HG02678 (cell line): Measurements from ENCODE around the gene ANKRD40.

Experiments used
- ATAC-seq: cut with Tn5 transposase; IDR thresholded peaks from one replicate; pipeline ENCODE4 v1.9.1; 2021; ENCODE audit warnings: mild to moderate bottlenecking, moderate library complexity; ENCODE audit not compliant: unreplicated experiment

The ANKRD40 gene

GRCh38 chr17:50672831-50673551, 34.7 kb downstream of the ANKRD40 start:
- ATAC-seq = no peak

DNA sequence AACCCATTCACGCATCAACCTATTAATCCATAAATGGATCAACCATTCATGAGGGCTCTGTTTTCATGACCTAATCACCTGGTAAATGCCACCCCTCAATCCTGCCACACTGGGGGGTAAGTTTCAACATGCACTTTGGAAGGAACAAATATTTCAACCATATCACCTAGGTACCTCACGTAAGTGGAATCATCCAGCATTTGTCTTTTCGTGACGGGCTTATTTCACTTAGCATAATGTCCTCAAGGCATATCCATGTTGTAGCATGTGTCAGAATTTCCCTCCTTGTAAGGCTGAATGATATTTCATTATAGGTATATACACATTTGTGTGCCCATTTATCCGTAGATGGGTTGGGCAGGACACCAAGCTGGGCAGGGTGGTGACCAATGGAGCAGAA, 35.6 kb downstream of the ANKRD40 start:
- no peak for ATAC-seq

- no peak for ATAC-seq
Measured at GRCh38 chr17:50668838-50669581, 38.7 kb downstream of the ANKRD40 start.

GRCh38 chr17:50668025-50668837, 39.5 kb downstream of the ANKRD40 start:
- ATAC-seq = no peak

DNA sequence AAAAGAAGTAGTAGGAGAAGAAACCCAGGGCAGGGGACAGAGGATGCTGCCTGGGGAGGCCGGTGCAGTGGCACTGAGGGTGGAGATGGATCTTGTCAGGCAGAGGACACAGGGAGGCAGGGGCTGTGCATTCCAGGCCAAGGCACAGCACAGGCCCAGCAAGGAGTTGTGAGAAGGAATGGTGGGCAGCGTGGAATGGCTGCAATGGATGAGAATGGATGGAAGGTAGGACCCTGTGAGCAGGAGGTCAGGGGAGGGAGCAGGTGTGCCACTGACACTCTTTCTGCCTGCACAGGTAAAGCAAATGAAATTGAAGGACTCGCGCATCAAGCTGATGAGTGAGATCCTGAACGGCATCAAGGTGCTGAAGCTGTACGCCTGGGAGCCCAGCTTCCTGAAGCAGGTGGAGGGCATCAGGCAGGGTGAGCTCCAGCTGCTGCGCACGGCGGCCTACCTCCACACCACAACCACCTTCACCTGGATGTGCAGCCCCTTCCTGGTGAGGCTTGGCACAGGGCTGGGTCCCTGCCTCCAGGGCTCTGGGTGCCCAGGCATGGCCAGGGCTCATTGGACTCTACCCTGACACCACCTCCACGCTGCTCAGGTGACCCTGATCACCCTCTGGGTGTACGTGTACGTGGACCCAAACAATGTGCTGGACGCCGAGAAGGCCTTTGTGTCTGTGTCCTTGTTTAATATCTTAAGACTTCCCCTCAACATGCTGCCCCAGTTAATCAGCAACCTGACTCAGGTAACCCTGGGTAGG, 40.3 kb downstream of the ANKRD40 start:
- no peak for ATAC-seq

GRCh38 chr17:50666316-50666715, 41.4 kb downstream of the ANKRD40 start:
- ATAC-seq = no peak

DNA sequence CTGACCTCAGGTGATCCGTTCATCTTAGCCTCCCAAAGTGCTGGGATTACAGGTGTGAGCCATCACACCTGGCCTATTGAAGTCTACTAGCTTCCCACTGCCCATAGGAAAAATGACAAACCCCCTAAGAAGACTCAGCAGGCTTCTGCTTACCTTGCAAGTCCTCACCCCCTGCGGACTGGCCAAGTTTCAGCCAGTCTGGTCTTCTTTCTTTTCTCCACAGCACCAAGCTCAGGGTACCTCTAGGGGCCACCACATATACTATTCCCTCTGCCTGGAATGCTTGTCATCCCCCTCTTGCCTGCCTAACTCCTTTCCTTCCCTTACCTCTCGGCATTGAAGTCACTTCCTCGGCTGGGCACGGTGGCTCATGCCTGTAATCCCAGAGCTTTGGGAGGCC, 41.9 kb downstream of the ANKRD40 start:
- ATAC-seq = no peak

DNA sequence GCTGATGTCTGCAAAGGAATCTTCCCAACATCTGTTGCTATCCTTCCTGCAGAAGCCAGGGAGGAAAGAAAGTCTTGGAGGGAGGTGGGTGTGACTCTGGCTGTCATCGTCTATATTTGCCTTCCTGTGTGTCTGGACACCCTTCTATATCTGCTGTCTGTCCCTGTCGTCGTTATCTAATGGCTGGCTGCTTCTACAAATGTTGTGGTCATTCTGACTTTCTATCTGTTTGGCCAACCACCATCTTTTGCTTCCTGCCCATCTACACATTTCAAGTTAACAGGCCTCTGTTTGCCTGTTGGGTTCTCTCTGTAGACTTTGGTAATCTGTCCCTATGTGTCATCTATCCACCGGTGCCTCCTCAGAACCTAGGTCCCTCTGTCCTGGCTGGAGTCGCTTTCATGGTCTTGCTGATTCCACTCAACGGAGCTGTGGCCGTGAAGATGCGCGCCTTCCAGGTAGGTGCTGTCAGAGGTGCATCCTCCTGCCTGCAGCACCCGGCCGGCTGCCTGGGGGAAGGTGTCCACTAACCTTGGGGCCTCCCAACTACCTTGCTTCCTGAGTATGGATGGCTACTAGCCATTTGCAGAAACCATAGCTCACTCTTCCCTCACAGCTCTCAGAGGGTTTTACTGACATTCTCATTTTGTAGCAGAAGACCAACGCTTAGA, 42.8 kb downstream of the ANKRD40 start:
- no peak for ATAC-seq

GRCh38 chr17:50663812-50664374, 43.8 kb downstream of the ANKRD40 start:
- ATAC-seq = no peak

GRCh38 chr17:50662632-50663225, 45.0 kb downstream of the ANKRD40 start:
- no peak for ATAC-seq

GRCh38 chr17:50661795-50662391, 45.8 kb downstream of the ANKRD40 start:
- no peak for ATAC-seq

DNA sequence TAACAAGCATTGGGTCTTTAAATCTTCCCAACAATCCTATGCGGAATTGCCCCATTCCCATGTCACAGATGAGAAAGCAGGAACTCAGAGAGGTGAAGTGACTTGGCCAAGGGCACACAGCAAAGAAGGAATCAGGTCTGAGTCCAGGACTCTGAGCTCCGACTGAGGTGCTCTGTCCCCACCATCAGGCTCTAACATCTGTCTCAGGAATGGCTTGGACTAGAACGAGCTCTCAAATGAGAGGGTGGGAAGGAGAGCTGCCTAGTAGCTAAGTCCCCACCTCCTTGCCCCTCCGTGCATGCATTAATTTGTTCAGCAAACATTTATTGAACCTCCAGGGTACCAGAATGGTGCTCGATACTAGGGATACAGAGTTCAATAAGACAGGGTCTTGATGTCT, 46.4 kb downstream of the ANKRD40 start:
- no peak for ATAC-seq

- ATAC-seq = no peak
Measured at GRCh38 chr17:50660887-50661345, 46.8 kb downstream of the ANKRD40 start.

DNA sequence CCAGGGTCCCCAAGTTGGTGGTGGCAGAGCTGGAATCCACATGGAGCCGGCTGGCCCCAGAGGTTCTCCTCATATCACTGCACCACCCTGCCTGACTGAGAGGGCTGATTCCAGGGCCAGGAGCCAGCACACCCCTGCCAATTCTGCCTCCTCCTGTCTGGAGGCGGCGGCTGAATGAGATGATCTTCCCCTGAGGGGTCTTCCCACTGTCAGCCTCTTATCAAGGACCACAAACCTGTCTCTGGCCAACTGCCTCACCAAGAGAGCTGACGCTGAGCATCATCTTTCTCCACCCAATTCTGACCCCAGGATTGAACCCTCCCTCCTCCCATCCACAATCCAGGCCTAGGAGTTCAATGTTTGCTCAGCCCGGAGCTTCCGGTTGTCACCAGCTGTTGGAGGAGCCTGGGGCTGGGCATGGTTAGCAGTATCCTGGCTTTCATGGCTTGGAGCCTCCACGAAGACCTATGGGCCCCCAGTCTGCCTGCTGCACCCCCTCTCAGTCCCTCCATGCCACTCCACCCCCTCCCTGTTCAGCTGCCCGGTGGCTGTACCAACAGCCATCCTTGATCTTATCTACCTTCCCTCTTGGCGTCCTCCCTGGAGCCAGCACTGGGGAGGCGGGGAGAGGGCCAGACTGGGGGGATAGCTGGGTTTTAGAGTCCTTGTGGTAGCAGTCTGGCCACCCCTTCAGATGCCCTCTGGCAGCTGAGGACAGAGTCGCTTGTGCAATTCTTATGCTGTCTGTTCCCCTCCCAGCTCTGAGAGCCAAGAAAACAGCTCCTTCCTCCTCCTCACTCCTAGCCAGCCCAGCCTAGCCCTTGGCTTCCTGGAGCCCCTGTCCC, 47.5 kb downstream of the ANKRD40 start:
- ATAC-seq = no peak

GRCh38 chr17:50659179-50659578, 48.5 kb downstream of the ANKRD40 start:
- ATAC-seq = no peak

DNA sequence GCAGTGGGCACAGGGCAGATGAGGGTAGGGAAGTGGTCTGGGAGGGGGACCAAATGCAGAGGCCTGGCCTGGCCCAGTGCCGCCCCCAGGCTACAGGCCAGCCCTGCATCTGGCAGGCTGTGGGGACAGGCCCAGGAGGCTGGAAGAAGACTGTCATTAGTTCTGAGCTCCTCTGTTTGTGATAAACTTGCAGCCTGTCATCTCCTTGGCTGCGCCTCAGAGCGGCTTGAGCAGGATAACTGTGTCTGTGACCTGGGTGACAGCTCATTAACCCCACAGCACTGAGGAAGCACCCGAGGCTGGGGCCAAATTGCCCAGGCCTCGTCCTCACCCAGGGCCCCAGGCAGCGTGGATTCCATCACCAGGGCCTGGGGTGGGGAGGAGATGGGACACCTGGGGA, 49.1 kb downstream of the ANKRD40 start:
- no peak for ATAC-seq

DNA sequence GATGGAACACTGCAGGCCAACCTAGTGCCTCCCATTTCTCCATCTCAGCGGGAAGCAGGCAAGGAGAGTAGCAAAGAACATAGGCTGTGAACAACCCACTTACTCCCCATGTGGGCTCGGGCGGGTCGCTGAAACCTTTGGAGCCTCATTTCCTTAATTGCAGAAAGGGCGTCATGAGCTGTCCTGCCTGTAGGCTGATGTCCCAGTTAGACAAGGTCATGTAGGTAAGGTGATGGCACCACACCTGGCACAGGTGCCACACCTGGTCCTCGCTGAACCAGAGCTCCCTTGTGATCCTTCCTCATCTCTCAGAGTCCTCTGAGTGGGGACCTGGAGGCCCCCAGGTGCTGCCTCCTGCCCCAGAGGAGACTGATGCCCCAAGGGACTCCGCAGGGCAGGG, 50.1 kb downstream of the ANKRD40 start:
- ATAC-seq = no peak

- no peak for ATAC-seq
Measured at GRCh38 chr17:50657054-50657453, 50.7 kb downstream of the ANKRD40 start.
